MM.1S (cell line): Measurements from ENCODE around the gene TBL1XR1.

ENCODE experiments used
- CTCF ChIP-seq: fragments of 300-600 bp; sonication (generic); IDR thresholded peaks from 2 replicates; pipeline ENCODE4 v1.5.1; 2016; ENCODE audit warnings: antibody characterized with exemption, low read length, mixed read lengths
- EZH2 ChIP-seq: fragments of 300-600 bp; sonication (generic); optimal IDR thresholded peaks from 2 replicates; pipeline ENCODE3; 2017; ENCODE audit warnings: low read depth, mild to moderate bottlenecking, antibody characterized with exemption, low read length, mixed read lengths

- TF ChIP-seq CTCF (no peak), EZH2 (no peak)
Observed at GRCh38 chr3:177034832-177035475, 162.3 kb downstream of the TBL1XR1 start.
